Measurements from ENCODE around the gene ZNF776.

The ZNF776 gene

GRCh38 chr19:57746580-57747471 is at the start of gene ZNF776:
TSS of gene ZNF776 (plus strand) at chr19:57746815. CDS start at chr19:57747059, 244 bp downstream.
- in situ Hi-C loops (cut with MboI; ENCODE audit: low sequenced_read_pairs, unreplicated experiment): no loop called here
- DNase-seq (ENCODE audit: low spot score): peak; percentile 92
- TF ChIP-seq CTCF (IDR thresholded peaks at IDR 0.05; ENCODE audit: borderline replicate concordance, control extremely low read depth, extremely low read depth, insufficient read depth, missing control alignments): no peak

GRCh38 chr19:57701625-57702024 is 45.0 kb upstream of the ZNF776 start:
- DNase-seq (ENCODE audit: low spot score): no peak
- no peak for TF ChIP-seq CTCF (IDR thresholded peaks at IDR 0.05; ENCODE audit: borderline replicate concordance, control extremely low read depth, extremely low read depth, insufficient read depth, missing control alignments)
- in situ Hi-C loops (cut with MboI; ENCODE audit: low sequenced_read_pairs, unreplicated experiment): no loop called here

GRCh38 chr19:57706346-57706745 is 40.3 kb upstream of the ZNF776 start:
- no peak for TF ChIP-seq CTCF (IDR thresholded peaks at IDR 0.05; ENCODE audit: borderline replicate concordance, control extremely low read depth, extremely low read depth, insufficient read depth, missing control alignments)
- DNase-seq (ENCODE audit: low spot score): no peak
- in situ Hi-C loops (cut with MboI; ENCODE audit: low sequenced_read_pairs, unreplicated experiment): no loop called here

- no peak for TF ChIP-seq CTCF (IDR thresholded peaks at IDR 0.05; ENCODE audit: borderline replicate concordance, control extremely low read depth, extremely low read depth, insufficient read depth, missing control alignments)
- in situ Hi-C loops (cut with MboI; ENCODE audit: low sequenced_read_pairs, unreplicated experiment): no loop called here
- DNase-seq (ENCODE audit: low spot score): peak; percentile 83
Observed at GRCh38 chr19:57708641-57709361, 37.8 kb upstream of the ZNF776 start, which contains the start of gene ZNF154. TSS of gene ZNF154 (minus strand) at chr19:57709204. CDS start at chr19:57708971, 233 bp downstream.

- in situ Hi-C loops (cut with MboI; ENCODE audit: low sequenced_read_pairs, unreplicated experiment): no loop called here
- TF ChIP-seq CTCF (IDR thresholded peaks at IDR 0.05; ENCODE audit: borderline replicate concordance, control extremely low read depth, extremely low read depth, insufficient read depth, missing control alignments): no peak
- DNase-seq (ENCODE audit: low spot score): no peak
Observed at GRCh38 chr19:57709616-57710015, 37.0 kb upstream of the ZNF776 start.

GRCh38 chr19:57712222-57712621 is 34.4 kb upstream of the ZNF776 start:
- no peak for TF ChIP-seq CTCF (IDR thresholded peaks at IDR 0.05; ENCODE audit: borderline replicate concordance, control extremely low read depth, extremely low read depth, insufficient read depth, missing control alignments)
- DNase-seq (ENCODE audit: low spot score): no peak
- in situ Hi-C loops (cut with MboI; ENCODE audit: low sequenced_read_pairs, unreplicated experiment): no loop called here
